A549 (cell line): Measurements from ENCODE around the gene HOXA7. TPM values are rescaled to one million over a fixed set of nuclear protein-coding genes. Genes with fewer than 3 reads are reported as not detected.

ENCODE experiments used
- ATAC-seq, 2 experiments: fragments of 200-7000 bp in 1 of 2; fragments of >200 bp in 1 of 2; cut with Nextera tagmentation in 1 of 2; cut with Tn5 transposase in 1 of 2; 3 replicates each; pipeline versions ENCODE4 v1.8.0 to v1.9.1; 2018 to 2020; ENCODE audit warnings: mild to moderate bottlenecking in 1 of 2, moderate library complexity in 1 of 2
- CTCF ChIA-PET: fragments of 300-600 bp; sonication (Branson Sonifier 250); formaldehyde crosslinking; extraction: SDS; loops from one replicate; lab custom pipeline; 2021; ENCODE audit warnings: antibody characterized with exemption, inconsistent platforms; lab: Yijun Ruan, JAX
- POLR2A ChIA-PET: fragments of 350-600 bp; formaldehyde crosslinking; extraction: SDS; loops from one replicate; lab custom pipeline; 2021; ENCODE audit warnings: antibody characterized with exemption, inconsistent platforms; lab: Yijun Ruan, JAX
- DNase-seq, 2 experiments: peaks; one replicate each; pipeline versions ENCODE4 v3.0.0 to v3.0.0-alpha.2; 2011 to 2016; ENCODE audit warnings: low read depth in 1 of 2, low spot score in 1 of 2
- FAIRE-seq: peaks from 2 replicates; lab custom pipeline; 2011; peaks lifted over from hg19 to GRCh38; lab: Jason Lieb, UNC
- H3K27ac ChIP-seq, 2 experiments: fragments of >200 bp; sonication (Bioruptor Twin); formaldehyde crosslinking; 3 replicates each; pipeline ENCODE4 v1.5.1; 2016 to 2017
- H3K4me1 ChIP-seq: fragments of >200 bp; sonication (Bioruptor Twin); formaldehyde crosslinking; 3 replicates; pipeline ENCODE4 v1.6.1; 2016
- H3K4me2 ChIP-seq: fragments of >200 bp; sonication (Bioruptor Twin); formaldehyde crosslinking; 3 replicates; pipeline ENCODE4 v1.6.1; 2016
- H3K4me3 ChIP-seq: fragments of >200 bp; sonication (Bioruptor Twin); formaldehyde crosslinking; 3 replicates; pipeline ENCODE4 v1.5.1; 2016
- H3K9me3 ChIP-seq: fragments of >200 bp; sonication (Bioruptor Twin); formaldehyde crosslinking; 3 replicates; pipeline ENCODE4 v1.6.1; 2016
- CBX8 ChIP-seq: fragments of 200-600 bp; sonication (generic); IDR thresholded peaks from 2 replicates; pipeline ENCODE4 v1.6.1; 2016
- CTCF ChIP-seq: fragments of >200 bp; sonication (Bioruptor Twin); formaldehyde crosslinking; IDR thresholded peaks from 3 replicates; pipeline ENCODE4 v1.5.1; 2016
- EHF ChIP-seq: fragments of 250-450 bp; sonication (Bioruptor Pico); IDR thresholded peaks from 2 replicates; pipeline ENCODE4 v1.5.0; 2020; ENCODE audit warnings: mild to moderate bottlenecking
- EHMT2 ChIP-seq: fragments of 200-600 bp; sonication (generic); IDR thresholded peaks from 2 replicates; pipeline ENCODE4 v1.6.1; 2016; ENCODE audit warnings: antibody characterized with exemption, low read depth, mild to moderate bottlenecking, moderate library complexity
- HMGXB4 ChIP-seq: fragments of 250-450 bp; sonication (Bioruptor Pico); IDR thresholded peaks from 2 replicates; pipeline ENCODE4 v1.5.0; 2021; ENCODE audit warnings: mild to moderate bottlenecking, moderate library complexity, borderline replicate concordance
- JUN ChIP-seq, 2 experiments: fragments of >200 bp; sonication (Bioruptor Twin); formaldehyde crosslinking; IDR thresholded peaks; 2 replicates in 1 of 2; 3 replicates in 1 of 2; pipeline ENCODE4 v1.6.1; 2016 to 2017
- MAZ ChIP-seq: fragments of 150-350 bp; IDR thresholded peaks from 2 replicates; pipeline ENCODE4 v1.6.1; 2014; ENCODE audit warnings: antibody characterized with exemption, low read depth, low read length, borderline replicate concordance
- NPAS2 ChIP-seq: fragments of 250-450 bp; sonication (Bioruptor Pico); IDR thresholded peaks from 2 replicates; pipeline ENCODE4 v1.8.0; 2022; ENCODE audit warnings: mild to moderate bottlenecking, moderate library complexity, borderline replicate concordance
- NR3C1 ChIP-seq: fragments of >200 bp; sonication (Bioruptor Twin); formaldehyde crosslinking; IDR thresholded peaks from 3 replicates; pipeline ENCODE4 v1.6.1; 2017
- PHF8 ChIP-seq: fragments of 200-600 bp; sonication (generic); IDR thresholded peaks from 2 replicates; pipeline ENCODE4 v1.6.1; 2016; ENCODE audit warnings: low read depth, mild to moderate bottlenecking, antibody characterized with exemption, moderate library complexity, borderline replicate concordance
- POLR2A ChIP-seq: IDR thresholded peaks from 2 replicates; pipeline ENCODE4 v1.6.1; 2012; ENCODE audit warnings: mild to moderate bottlenecking, low read length
- TFCP2L1 ChIP-seq: fragments of 250-450 bp; sonication (Bioruptor Pico); IDR thresholded peaks from 2 replicates; pipeline ENCODE4 v1.5.0; 2021; ENCODE audit warnings: mild to moderate bottlenecking
- USF2 ChIP-seq: fragments of 450-650 bp; IDR thresholded peaks from 2 replicates; pipeline ENCODE4 v1.6.1; 2014; ENCODE audit warnings: antibody characterized with exemption
- WGBS: methylation state at CpG from one replicate; pipeline ENCODE4 v1.1.6; 2017; ENCODE audit errors: missing lambda C conversion rate; 5-methylcytosine and 5-hydroxymethylcytosine counted together
- polyA plus RNA-seq, 4 experiments: library from polyadenylated mRNA; depleted of rRNA in 3 of 4; stranded (reverse); fragments of >200 nt; fragmentation: RNase III in 1 of 4; extraction: RNeasy Plus Mini Kit Qiagen cat#74134 plus additional on column Dnase treatment in 1 of 4; gene quantifications; 2 replicates in 3 of 4; 3 replicates in 1 of 4; pipeline ENCODE4 v1.2.3, GENCODE V29; 2011 to 2017

HOXA7 gene
- polyA plus RNA-seq, 2 of the 4 experiments (the other 2 are of a cell fraction) = 4.1 to 4.8 TPM

GRCh38 chr7:27185854-27186667 is 29.6 kb upstream of the HOXA7 start (continued):
- TF ChIP-seq HMGXB4 = no peak
- TF ChIP-seq POLR2A = no peak
- no peak for TF ChIP-seq NPAS2
- no peak for TF ChIP-seq NR3C1
- TF ChIP-seq, all 56 proteins: peak for 0

- ChIA-PET POLR2A (interaction anchor here (1.1 kb wide), 1 partner anchor 28 kb away, joined by 4 read pairs; the partner anchor contains the start of gene HOXA7), CTCF (interaction anchor here (1.2 to 4.2 kb wide), 3 partner anchors 11 to 25 kb away, joined by 3 to 27 read pairs (median 3); partner anchors contain the start of gene HOXA10)
- H3K4me3 ChIP-seq = peak within 1 kb of the TSS; percentile 49
- ATAC-seq = no peak
- TF ChIP-seq CTCF (no peak), CBX8 (no peak), USF2 (peak; percentile 34; the same call in 1 of the 2 replicates), TFCP2L1 (CRISPR knock-in tag) (no peak), EHMT2 (no peak), MAZ (no peak)
- peaks cover 19% of the 10 kb centered on the region for H3K4me1 ChIP-seq
- DNase-seq = no peak
- H3K27ac ChIP-seq = peak within 1 kb of the TSS; percentile 69 to 94
- whole genome bisulfite sequencing = 96% methylated on average over 41 of the region's 43 CpGs
- H3K4me2 ChIP-seq = peak within 1 kb of the TSS; percentile 77
- no peak for FAIRE-seq
- H3K9me3 ChIP-seq = no peaks in the 10 kb centered on the region
These were observed 28.8 kb upstream of the HOXA7 start, which contains the start of gene HOXA11 for GRCh38 chr7:27185013-27185853. HOXA11 (minus strand) TSS chr7:27185232; CDS start chr7:27185144, 88 bp downstream.

- Histone ChIP-seq H3K4me2 (peak overlapping the region; percentile 77), H3K4me1 (peaks cover 23% of the 10 kb centered on the region), H3K9me3 (no peaks in the 10 kb centered on the region), H3K4me3 (peak overlapping the region; percentile 49), H3K27ac (peak overlapping the region; percentile 69 to 94)
- DNase-seq = peak; percentile 48 to 51
- CTCF ChIA-PET = interaction anchor here (1.4 to 4.2 kb wide), 3 partner anchors 12 to 872 kb away, joined by 3 to 27 read pairs (median 3); no protein-coding TSS in a partner anchor
- POLR2A ChIA-PET = interaction anchor here (0.7 to 1.1 kb wide), 2 partner anchors 8 to 28 kb away, joined by 4 read pairs; partner anchors contain the start of gene HOXA7
- WGBS = 18% methylated on average over 50 of the region's 72 CpGs
- peak; percentile 26 to 40; a peak in 4 of 6 replicates for ATAC-seq
- no peak for FAIRE-seq
- TF ChIP-seq POLR2A (peak; percentile 37), PHF8 (peak; percentile 29; the same call in 1 of the 2 replicates), EHF (CRISPR knock-in tag) (no peak), JUN (IDR thresholded peaks at IDR 0.05) (peak in 1 of 2 experiments; percentile 29; a peak in 1 of 5 replicates)
These were observed 28.0 kb upstream of the HOXA7 start for GRCh38 chr7:27184337-27185012.
